HS-27A (cell line): Measurements from ENCODE around the gene AFP.

Experiments used
- DNase-seq: peaks from one replicate; pipeline ENCODE4 v3.0.0-alpha.2; 2012; ENCODE audit warnings: low read depth, missing footprints

Gene AFP

GRCh38 chr4:73460913-73461522 is 25.0 kb downstream of the AFP start:
- DNase-seq = no peak

GRCh38 chr4:73468170-73468569 is 32.1 kb downstream of the AFP start:
- no peak for DNase-seq

- no peak for DNase-seq
These were observed 34.7 kb downstream of the AFP start for GRCh38 chr4:73470728-73471127.

- DNase-seq = no peak
These were observed 41.2 kb downstream of the AFP start for GRCh38 chr4:73477176-73477575.

DNA sequence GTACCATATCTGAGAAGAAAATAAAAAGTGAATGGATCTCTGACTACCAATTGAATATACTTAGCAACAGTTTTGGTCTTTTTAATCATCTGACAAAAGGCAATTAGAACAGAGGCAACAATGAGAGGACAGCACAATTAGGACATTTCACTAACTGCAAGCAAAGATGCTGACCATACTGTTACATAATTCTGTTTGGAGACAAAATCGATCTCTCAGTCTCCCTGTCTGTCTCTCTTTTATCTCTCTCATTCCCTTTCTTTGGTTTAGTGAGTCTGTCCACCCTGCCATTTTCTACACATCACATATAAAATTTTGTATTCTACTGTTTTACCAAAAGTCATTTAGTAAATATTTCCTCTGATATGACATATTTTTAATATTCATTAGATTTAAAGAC is 43.3 kb downstream of the AFP start:
- DNase-seq = no peak

GRCh38 chr4:73481358-73481757 is 45.3 kb downstream of the AFP start, which contains the start of gene AFM:
Gene AFM, plus strand, starts transcription at chr4:73481745. Its CDS starts 31 bp downstream, at chr4:73481776.
- no peak for DNase-seq

DNA sequence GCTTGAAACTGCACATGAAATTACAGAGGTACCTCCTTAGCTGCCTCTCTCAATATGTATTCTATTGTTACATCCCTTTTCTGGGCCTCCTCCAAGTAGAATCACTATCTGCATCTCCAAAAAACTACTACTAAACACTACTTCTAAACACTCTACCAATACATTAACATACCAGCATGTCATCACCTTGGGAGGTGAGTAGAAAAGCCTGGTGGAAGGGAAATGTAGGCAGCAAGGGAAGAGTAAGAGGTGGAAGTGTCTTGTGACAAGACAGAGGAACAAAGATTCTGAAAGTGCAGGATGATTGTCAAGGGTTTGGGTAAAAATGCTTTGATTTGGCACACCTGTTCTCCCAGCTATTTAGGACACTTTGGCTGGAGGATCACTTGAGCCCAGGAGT is 49.1 kb downstream of the AFP start:
- no peak for DNase-seq

GRCh38 chr4:73485596-73485995 is 49.6 kb downstream of the AFP start:
- no peak for DNase-seq

DNA sequence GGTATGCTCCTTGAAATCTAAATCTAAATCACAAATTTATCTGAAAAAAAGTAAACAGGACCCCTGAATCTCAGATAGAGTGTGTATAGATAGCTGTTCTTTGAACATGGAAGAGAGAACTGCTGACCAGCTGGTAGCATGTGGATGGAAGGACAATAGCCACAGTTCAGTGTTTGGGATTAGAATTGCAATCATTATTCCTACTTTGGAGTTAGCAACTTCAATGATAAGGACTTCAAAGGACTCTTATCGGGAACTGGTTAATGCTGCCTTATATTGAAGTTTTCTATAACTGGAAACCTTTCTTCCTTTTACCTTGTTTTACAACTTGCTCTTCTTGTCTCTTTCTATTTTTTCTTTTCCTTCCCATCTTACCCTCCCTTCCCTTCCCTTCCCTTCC is 50.5 kb downstream of the AFP start:
- no peak for DNase-seq

DNA sequence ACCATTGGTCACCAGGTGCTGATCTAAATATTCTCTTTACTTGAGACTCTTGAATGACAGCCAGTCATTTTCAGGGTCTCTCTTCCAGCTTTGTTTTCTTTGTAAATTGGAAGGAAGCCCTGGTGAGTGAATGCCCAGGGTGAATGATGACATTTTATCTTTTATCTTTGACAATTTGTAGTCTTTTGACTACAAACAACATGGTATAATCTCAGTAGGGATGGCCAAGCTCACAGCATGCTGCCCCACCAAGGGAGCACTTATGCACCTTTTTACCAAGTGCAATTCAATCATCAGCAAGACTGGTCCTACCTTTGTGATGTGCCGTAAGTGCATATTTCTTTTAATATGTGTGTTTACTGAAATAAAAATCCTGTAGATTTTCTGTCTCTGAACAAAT is 51.2 kb downstream of the AFP start:
- DNase-seq = no peak

GRCh38 chr4:73499996-73500765 is 64.2 kb downstream of the AFP start:
- no peak for DNase-seq

DNA sequence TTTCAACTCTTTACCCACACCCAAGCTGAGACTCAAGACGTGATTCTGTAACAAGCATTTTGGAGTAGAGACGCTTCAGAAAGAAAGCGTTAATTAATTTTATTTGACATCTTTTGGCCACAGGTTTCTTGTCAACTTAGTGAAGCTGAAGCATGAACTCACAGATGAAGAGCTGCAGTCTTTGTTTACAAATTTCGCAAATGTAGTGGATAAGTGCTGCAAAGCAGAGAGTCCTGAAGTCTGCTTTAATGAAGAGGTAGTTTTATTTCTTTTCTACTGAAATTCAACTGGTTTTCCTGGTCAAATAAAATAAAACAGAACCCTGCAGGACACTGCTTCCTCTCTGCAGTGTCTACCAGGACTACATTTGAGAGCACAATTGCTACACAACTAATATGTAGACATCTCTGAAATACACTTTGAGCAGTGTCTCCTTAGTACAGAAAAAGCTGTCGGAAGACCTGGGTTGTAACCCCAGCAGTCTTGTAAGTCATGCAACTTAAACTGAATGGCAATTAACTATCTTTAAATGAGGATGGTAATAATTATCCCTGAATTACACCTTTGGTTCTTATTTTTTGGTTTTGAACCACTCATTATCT is 65.7 kb downstream of the AFP start:
- DNase-seq = no peak

GRCh38 chr4:73505567-73505966 is 69.5 kb downstream of the AFP start:
- no peak for DNase-seq
